ENCODE results near the gene RERE.

DNA sequence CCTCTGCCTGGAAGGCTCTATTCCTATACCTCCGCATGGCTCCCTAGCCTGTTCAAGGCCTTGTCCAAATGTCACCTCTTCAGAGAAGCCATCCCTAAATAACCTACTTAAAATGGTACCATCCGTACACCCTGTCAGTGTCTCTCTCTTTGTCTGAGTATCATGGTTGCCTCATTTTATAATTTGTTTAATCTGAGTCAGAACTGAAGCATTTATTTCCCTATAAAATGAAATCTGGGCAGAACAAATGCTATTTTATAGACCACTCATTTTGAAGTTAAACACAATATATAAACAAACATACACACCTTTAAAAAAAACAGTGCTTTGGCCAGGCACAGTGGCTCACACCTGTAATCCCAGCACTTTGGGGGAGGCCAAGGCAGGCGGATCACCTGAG lies 30.2 kb downstream of the RERE start:
- TF ChIP-seq, protein P1, sequence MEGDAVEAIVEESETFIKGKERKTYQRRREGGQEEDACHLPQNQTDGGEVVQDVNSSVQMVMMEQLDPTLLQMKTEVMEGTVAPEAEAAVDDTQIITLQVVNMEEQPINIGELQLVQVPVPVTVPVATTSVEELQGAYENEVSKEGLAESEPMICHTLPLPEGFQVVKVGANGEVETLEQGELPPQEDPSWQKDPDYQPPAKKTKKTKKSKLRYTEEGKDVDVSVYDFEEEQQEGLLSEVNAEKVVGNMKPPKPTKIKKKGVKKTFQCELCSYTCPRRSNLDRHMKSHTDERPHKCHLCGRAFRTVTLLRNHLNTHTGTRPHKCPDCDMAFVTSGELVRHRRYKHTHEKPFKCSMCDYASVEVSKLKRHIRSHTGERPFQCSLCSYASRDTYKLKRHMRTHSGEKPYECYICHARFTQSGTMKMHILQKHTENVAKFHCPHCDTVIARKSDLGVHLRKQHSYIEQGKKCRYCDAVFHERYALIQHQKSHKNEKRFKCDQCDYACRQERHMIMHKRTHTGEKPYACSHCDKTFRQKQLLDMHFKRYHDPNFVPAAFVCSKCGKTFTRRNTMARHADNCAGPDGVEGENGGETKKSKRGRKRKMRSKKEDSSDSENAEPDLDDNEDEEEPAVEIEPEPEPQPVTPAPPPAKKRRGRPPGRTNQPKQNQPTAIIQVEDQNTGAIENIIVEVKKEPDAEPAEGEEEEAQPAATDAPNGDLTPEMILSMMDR (conservative IDR thresholded peaks at IDR 0.05), result no peak
- no peak for TF ChIP-seq ZFX (IDR thresholded peaks at IDR 0.05)

Measured in C4-2B (cell line).